GM18909 (cell line): ENCODE results near the gene WIPF1.

Experiments
- ATAC-seq: cut with Tn5 transposase; IDR thresholded peaks from one replicate; pipeline ENCODE4 v1.9.1; 2021; ENCODE audit warnings: mild to moderate bottlenecking; ENCODE audit not compliant: unreplicated experiment, poor library complexity

The WIPF1 gene

DNA sequence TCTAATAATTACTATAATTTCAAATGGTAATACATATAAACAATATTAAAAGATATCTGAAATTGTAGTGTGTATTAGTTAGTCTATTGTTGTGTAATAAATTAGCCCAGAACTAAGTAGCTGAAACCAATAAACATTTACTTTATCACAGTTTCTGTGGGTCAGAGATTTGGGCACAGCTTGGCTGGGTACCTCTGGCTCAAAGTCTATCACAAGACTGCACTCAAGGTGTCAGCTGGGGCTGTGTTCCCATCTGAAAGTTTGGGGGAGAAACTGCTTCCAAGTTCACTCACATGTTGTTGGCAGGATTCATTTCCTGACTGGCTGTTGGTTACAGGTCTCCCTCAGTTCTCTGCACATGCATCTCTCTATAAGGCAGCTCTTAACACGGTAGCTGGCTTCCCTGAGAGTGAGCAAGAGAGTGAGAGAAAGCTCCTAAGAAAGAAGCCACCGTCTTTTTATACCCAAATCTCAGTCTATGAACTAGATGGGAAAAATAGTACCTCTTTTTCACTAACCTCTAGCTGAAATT, 25.6 kb upstream of the WIPF1 start:
- ATAC-seq: peak; percentile 23

DNA sequence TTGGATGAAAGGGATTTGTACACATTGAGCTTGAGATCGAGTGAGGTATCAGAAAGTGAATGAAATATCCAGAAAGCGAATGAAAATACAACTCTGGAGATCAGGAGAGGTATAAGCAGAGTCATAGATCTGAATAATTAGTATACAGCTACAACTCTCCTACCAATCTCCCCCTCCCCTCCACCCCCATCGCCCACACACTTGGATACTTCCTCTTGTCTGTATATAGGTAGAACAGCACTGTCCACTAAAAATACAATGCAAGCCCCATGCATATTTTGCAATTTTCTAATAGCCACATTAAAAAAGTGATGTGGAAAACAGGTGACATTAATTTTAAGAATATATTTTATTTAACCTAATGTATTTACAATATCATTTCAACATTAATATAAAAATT, 23.7 kb upstream of the WIPF1 start:
- no peak for ATAC-seq

DNA sequence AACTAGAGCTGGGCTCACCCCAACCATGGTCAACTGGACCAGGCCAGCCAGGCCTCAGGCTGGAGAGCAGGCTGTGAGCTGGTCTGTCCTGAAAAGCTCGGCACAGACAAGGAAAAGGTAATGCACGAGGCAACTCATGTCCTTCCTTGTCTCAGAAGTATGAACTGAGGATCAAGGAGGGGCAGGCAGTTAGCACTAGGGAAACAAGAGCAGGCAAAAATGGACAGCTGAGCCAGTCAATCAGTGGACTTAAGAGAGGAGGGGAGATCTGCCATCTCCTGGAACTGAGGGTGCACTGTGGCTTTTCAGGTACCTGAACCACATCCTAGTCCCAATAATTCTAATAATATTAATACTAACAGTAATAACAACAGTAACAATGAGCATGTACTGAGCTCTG, 20.6 kb upstream of the WIPF1 start:
- ATAC-seq: no peak

DNA sequence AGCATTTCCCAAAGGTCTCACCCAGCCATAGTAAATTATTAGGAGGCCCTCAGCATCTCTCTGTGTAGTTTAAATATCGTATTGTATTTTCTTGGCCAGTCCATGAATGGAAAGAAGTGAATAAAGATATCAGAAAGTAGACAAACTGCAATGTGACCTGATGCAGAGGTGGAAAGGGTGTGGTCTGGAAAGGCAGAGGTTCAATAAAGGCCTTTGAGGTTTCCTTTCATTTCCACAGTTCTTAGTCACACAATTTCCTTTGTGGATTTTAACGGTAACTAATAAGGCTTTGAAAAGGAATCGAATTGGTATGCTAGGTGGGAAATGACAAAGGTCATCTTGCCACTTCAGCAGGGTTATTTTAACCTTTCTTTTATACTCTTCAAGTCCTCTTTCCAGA, 20.1 kb upstream of the WIPF1 start:
- ATAC-seq: no peak

DNA sequence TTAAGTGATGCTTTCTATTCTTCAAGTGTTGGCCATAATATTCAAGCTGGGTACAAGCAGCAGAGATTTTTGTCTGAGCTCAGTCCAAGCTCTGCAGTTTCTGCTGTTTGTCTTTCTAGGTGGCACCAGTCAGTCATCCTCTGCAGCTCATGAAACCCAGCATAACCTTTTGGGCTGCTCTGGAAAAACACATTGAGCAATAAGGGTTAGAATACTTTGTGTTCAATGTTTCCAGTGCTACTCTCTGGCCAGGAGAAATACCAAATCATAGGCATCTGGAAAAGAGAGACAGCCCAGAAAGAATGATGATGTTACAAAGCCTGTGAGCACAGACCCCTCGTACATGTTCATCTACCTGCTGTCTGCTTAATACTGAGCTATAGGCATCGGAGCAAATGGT, 19.5 kb upstream of the WIPF1 start:
- no peak for ATAC-seq

DNA sequence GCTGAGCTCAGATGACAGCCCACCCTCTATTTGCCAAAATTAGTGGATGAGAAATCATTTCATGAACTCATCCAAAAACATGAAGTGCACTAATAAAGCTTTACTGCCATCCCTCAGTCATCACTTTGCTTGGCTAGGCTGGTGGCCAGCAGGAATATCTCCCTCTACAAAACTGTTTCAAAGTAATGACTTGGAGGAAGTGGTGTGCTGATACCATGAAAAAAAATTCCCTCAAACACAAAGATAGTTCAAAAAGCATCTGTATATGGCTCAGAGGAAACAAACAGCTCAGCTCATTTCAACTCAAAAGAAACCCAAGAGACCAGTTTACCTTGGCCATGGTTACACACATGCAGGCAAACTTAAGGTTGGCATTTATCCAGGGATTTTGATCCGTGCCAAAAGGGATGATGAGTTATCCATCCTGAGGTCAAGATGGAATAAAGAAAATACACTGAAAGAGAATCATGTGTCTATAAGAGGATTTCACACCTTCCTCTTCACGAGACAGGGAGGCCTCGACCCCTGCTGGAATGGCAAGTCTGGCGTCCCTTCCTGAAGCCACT, 18.4 kb upstream of the WIPF1 start:
- ATAC-seq: peak; percentile 31

DNA sequence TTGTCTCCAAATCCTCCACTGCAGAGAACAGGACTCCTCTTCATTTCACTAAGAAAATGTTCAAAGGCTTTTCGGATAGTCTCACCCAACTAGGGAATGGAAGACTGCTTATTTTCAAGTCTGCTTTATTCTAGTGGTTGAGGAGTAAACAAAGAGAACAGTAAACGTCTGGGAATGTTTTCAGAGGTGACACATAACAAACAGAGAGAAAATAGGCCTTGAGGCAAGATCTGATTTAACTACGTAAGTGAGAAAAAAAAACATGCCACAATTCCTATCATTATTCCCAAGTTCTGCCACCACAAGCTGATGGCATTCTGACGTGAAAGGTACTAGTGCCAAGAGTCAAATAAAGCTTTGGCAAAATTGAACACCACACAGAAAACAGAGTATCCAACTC, 16.7 kb upstream of the WIPF1 start:
- ATAC-seq: no peak

DNA sequence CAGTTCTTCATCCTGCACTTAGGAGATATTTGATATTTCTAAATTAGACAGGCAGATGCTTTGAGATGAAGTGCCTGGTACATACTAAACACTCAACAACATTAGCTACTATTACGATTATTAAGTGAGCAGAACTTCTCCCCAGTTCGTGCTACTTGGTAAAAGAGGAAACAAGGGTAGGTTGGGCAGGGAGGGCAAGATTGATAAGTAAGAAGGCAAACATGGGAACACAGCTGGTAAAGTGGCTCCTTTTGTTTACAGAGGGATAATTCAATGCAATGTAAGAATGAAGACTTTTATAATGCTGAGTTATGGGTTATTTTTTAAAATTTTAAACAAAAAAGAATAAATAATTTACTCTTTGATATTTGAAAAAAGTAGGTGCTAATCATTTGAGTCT, 15.9 kb upstream of the WIPF1 start:
- no peak for ATAC-seq

DNA sequence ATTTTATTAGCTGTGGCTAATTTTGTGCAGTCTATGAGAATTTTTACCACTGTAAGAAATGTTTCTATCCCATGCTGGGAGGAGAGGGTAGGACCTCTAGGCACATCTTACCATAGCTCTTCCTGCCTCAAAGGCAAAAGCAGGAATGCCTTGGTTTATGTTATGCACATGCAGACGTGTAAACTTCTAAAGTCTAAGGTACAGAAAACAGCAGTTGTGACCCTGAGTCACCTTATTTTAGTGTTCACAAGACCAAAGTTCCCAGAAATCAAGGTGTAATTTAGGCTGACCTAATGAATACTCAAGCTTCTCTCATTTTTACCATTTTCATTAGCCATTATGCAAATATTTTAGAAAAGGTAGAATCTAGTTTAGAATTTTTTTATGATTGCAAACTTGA, 15.4 kb upstream of the WIPF1 start:
- no peak for ATAC-seq

DNA sequence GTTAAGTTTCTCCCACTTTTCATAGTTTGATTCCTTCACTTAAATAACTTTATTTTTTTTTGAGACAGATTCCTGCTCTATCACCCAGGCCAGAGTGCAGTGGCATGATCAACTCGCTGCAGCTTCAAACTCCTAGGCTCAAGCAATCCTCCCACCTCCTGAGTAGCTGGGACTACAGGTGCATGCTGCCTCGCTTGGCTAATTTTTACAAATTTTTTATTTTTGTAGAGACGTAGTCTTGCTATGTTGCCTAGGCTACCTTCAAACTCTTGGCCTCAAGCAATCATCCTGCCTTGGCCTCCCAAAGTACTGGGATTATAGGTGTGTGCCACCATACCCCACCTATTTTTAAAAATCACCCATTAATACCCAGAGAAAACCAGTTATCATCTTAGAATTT, 14.2 kb upstream of the WIPF1 start:
- ATAC-seq: peak; percentile 22

DNA sequence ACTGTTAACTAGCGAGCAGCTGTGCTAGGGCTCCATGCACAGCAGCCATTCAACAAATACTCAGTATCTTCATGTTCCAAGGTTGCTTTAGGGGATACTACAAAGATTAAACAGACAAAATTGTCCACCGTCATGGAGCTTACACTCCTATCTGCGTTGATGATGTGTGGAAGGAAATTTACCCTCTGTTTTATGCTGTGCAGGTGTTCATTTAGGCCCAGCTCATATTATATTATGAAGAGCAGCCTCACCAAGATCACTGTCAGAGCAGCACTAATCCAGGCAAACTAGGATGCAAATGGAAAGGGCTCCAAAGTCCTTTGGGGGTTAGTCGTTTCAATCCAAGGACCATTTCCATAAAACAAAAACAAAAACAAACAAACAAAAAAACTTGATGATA, 13.4 kb upstream of the WIPF1 start:
- ATAC-seq: no peak

DNA sequence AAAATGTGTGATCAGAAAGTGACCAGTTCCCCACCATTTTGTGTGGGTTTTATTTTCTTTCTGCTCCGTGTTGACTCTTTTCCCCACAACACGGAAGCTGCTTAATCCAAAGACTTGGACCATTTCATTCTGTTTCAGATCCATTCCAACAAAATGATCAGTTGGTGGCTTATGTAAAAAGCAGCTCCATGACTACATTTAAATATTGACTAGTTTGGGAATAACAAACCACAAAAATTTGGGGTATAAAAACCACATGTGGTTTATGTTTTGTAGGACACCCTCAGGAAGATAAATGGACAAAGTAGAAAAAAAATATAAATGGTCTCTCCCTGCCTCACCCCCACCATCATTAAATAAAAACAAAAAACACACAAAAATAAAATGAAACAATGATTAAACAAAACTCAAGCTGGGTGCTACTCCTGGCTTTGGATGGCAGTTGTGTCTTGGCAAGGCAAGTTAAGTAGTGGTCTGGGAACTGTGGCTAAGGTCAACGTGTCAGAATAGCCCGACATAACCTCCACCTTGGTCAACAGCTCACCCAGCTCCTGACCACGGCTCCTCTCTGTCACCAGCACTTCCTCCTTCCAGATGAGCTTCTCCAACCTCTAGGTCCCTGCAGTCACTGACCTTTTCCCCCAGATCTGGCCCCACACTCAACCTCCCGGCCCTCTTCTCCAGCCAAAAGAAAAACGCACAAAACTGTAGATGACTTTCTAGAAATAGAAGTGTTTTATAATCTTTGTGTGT, 12.8 kb upstream of the WIPF1 start:
- peak; percentile 27 for ATAC-seq

DNA sequence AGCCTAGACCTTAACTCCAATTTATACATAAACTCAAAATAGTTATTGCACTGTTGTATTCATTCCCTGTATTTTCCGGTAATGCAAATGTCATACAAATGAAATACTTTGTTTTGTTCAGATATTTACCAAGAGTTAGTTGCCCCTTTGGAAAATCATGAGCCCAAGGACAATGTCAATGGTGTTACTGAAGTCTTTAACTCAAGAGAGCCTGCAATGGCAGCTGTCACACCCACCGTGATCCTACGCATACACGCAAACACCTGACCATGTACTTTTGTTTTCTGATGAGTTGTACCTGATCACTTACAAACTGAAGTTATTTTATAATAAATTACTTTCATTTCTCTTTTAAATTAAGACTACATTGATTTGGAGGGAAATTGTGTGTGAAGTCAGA, 11.7 kb upstream of the WIPF1 start:
- no peak for ATAC-seq

DNA sequence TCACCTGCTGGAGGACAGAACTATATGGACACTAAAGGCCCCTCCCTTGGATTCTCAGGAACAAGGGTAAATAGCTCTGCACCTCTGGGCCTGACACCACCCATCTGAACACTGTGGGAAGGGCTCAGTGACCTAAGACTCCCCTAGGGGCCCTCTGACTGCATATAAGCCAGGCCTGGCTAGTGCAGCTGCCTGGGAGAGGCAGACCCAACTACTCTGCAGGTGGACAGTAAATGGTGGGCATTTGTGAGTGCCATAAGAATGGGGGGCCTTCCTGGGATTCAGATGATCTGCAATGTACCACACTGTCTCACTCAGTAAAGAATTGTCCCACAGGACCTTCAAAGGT, 11.2 kb upstream of the WIPF1 start:
- ATAC-seq: peak; percentile 49

DNA sequence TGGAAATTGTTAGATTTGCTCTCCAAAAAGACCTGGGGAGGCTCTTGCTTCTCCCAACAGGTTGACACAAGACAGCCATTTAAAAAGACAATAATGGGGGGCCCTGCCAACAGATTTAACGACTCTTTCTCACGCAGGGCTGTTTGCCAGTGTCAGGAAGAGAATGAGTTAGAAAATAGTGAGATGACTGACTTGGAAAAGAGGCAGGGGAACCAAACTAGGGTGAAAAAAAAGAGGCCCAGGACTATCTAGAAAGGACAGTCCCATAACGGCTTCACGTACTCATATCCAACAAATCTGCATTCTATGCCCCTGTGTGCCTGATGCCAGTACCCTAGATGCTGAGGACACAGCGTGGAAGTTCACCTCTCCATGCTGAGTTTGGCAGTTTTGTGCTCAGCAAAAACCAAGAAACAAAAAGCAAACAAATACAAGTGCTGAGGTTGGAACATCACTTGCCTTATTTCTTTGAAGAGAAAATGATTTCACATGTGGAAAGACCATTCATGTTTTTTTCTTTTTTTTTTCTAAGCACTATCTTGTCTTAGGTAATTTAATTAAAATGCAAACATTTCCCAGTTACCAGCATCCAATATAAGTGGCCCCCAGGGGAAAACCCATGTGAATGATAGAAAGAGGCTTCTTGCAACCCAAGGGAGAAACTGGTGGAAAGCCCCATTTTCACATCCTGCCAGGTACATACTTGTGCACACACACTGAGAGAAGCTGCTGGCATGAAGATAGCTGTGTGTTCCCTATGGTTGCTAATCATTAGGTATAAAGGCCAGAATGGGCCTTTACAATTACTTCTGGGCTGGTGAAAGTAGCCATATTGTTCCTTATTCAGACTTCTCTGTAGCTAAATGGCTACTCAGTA, 10.6 kb upstream of the WIPF1 start:
- ATAC-seq: peak; percentile 76

DNA sequence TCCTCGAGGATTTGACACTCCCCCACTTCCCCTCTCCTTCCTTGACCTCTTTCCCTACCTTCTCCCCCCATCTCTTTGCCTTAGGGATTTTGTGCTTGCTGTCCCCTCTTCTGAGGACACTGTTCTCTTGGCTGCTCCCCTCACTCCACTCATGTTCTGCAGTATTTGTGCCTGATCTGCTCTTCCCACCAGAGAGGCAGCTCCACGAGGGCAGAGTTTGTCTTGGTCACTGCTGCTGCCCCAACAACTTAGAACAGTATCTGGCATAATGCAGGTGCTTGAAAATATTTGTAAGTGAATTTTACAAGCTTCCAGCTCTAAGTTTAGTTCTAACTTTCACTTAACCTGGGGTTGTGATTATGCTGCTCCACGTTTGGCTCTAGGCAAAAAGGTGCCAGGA, 10.0 kb upstream of the WIPF1 start:
- no peak for ATAC-seq

DNA sequence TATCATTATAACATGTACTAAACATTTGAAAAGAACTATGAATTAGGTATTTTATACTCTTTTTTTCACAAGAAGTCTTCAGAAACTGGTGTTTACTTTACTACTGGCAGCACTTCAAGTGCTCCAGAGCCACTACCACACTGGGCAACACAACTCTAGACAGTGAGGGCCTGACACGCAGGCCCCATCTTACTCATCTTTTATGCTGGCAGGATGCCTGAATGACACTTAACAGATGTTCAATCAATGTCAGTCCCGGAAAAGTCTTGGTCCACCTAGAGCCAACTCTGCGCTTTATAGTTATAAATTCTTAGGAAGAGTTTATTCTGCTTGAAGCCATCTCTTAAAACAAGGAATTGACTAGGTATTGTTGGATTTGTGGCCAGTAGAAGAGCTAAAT, 8.7 kb upstream of the WIPF1 start:
- ATAC-seq: peak; percentile 24

DNA sequence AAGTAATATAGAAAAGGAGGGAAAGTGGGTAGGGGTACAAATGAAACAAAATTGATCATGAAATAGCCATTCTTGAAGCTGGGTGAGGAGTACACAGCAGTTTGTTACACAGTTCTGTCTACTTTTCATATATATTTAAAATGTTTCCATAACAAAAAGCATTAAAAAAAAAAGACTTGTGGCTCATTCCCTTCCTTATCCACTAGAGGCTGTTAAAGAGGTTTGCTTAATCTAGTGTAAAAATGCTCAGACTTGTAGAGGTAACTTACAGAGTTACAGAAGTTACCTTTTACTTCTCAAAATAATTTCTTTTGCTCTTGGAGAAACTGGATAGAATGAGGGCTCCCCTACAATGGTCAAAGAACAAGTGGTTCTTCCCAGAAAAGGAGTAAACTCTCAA, 8.1 kb upstream of the WIPF1 start:
- ATAC-seq: no peak

DNA sequence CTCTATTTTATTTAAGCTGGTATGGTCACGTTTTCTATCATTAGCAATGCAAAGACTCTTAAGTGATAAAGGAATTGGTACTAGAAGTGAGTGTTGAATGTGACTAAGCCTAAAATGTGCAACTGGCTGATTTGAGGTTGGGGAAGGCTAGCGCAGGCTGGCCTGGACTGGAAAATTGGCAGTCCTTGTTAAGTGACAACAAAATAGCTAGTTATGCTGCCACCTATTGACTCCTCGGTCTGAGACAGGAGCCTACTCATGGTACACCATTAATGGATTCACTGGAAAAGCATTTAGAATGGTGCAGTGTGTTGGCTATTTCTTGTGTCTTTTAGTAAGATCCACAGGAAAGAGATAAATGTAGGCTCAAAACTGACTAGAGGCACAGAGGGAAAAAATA, 5.7 kb upstream of the WIPF1 start:
- peak; percentile 40 for ATAC-seq

DNA sequence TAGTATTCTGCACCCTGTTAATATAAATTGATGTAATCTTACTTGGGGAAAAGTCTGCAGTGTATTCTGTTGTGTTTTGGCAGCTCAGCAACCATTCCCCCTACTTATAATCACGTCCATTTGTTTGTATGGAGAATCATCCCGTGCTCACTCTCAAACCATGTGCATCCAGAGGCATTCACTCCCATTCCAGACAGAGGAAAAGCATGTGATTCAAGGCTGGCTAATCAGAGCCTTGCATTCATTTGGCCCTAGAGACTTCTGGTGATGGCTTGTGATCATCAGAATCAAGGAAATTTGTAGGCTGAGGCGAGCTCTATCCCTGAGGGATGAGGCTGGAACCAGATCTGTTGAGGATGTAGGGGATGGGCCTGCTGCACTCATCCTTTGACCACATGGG, 5.1 kb upstream of the WIPF1 start:
- ATAC-seq: no peak

DNA sequence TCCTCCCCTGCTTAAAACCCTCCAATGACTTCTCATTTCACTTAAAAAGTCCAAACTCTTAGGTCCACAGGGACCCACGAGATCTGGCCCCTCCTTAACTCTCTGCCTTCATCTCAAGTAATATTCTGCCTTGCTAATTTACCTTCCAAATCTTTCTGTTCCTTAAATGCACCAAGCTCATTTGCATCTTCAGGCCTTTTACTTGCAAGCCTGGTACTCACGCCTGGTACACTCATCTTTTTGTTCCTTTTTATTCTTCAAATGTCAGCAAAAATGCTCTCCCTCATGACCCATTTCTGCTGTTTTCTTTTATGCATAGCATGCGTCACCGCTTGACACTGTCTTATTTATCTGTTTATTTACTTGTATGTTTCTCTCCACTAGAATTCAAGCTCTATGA, 2.7 kb upstream of the WIPF1 start:
- ATAC-seq: no peak
